ES-I3 (cell line): ENCODE measurements around the gene CDC42.

Experiments
- H3K36me3 ChIP-seq: 2 replicates; pipeline ENCODE4 v1.6.1; 2013; ENCODE audit warnings: mild to moderate bottlenecking, low read length, control low read depth, moderate library complexity; ENCODE audit not compliant: insufficient read depth
- H3K4me1 ChIP-seq: 2 replicates; pipeline ENCODE4 v1.6.1; 2013; ENCODE audit warnings: mild to moderate bottlenecking, control low read depth, low read length; ENCODE audit not compliant: insufficient read depth
- H3K9ac ChIP-seq: 2 replicates; pipeline ENCODE4 v1.6.1; 2013; ENCODE audit warnings: low read depth, mild to moderate bottlenecking, low read length, moderate library complexity
- H3K9me3 ChIP-seq: 2 replicates; pipeline ENCODE4 v1.6.1; 2013; ENCODE audit warnings: mild to moderate bottlenecking, low read length, moderate library complexity; ENCODE audit not compliant: control insufficient read depth, insufficient read depth

Gene CDC42

GRCh38 chr1:22128392-22128791 lies 75.9 kb downstream of the CDC42 start:
- H3K4me1 ChIP-seq, result peaks cover 1% of the 10 kb centered on the region; the same call in 1 of the 2 replicates
- no peak overlapping the region for H3K9ac ChIP-seq
- no peaks in the 10 kb centered on the region for H3K9me3 ChIP-seq
- H3K36me3 ChIP-seq, result no peaks in the 10 kb centered on the region; the same call in 1 of the 2 replicates

GRCh38 chr1:22129501-22130117 lies 77.1 kb downstream of the CDC42 start:
- Histone ChIP-seq H3K9ac (no peak overlapping the region), H3K36me3 (no peaks in the 10 kb centered on the region; the same call in 1 of the 2 replicates)

GRCh38 chr1:22131062-22131461 lies 78.6 kb downstream of the CDC42 start:
- H3K36me3 ChIP-seq, result no peaks in the 10 kb centered on the region; the same call in 1 of the 2 replicates
- peaks cover 13% of the 10 kb centered on the region; the same call in 1 of the 2 replicates for H3K4me1 ChIP-seq
- no peak overlapping the region for H3K9ac ChIP-seq
- no peaks in the 10 kb centered on the region for H3K9me3 ChIP-seq

More at GRCh38 chr1:22129501-22130117, 77.1 kb downstream of the CDC42 start:
- Histone ChIP-seq H3K9me3 (no peaks in the 10 kb centered on the region), H3K4me1 (peaks cover 13% of the 10 kb centered on the region; the same call in 1 of the 2 replicates)

GRCh38 chr1:22131875-22132486 lies 79.5 kb downstream of the CDC42 start:
- H3K9me3 ChIP-seq, result no peaks in the 10 kb centered on the region
- no peaks in the 10 kb centered on the region for H3K36me3 ChIP-seq
- H3K4me1 ChIP-seq, result peaks cover 19% of the 10 kb centered on the region; the same call in 1 of the 2 replicates
- no peak overlapping the region for H3K9ac ChIP-seq

- H3K9ac ChIP-seq, result no peak overlapping the region
- no peaks in the 10 kb centered on the region for H3K9me3 ChIP-seq
- H3K4me1 ChIP-seq, result peaks cover 25% of the 10 kb centered on the region; the same call in 1 of the 2 replicates
- no peaks in the 10 kb centered on the region for H3K36me3 ChIP-seq
Measured at GRCh38 chr1:22132517-22133235, 80.2 kb downstream of the CDC42 start.

GRCh38 chr1:22133247-22133930 lies 80.9 kb downstream of the CDC42 start:
- H3K9me3 ChIP-seq, result no peaks in the 10 kb centered on the region
- H3K9ac ChIP-seq, result no peak overlapping the region
- H3K36me3 ChIP-seq, result no peaks in the 10 kb centered on the region
- peaks cover 26% of the 10 kb centered on the region; the same call in 1 of the 2 replicates for H3K4me1 ChIP-seq

- Histone ChIP-seq H3K9me3 (no peaks in the 10 kb centered on the region), H3K36me3 (no peaks in the 10 kb centered on the region), H3K4me1 (peaks cover 26% of the 10 kb centered on the region; the same call in 1 of the 2 replicates), H3K9ac (no peak overlapping the region)
Measured at GRCh38 chr1:22133931-22134324, 81.4 kb downstream of the CDC42 start.

GRCh38 chr1:22137004-22137720 lies 84.7 kb downstream of the CDC42 start:
- Histone ChIP-seq H3K9ac (no peak overlapping the region), H3K4me1 (peaks cover 41% of the 10 kb centered on the region), H3K9me3 (no peaks in the 10 kb centered on the region)

GRCh38 chr1:22139066-22139594 lies 86.6 kb downstream of the CDC42 start:
- no peak overlapping the region for H3K9ac ChIP-seq
- H3K36me3 ChIP-seq, result no peaks in the 10 kb centered on the region
- H3K9me3 ChIP-seq, result no peaks in the 10 kb centered on the region
- H3K4me1 ChIP-seq, result peaks cover 32% of the 10 kb centered on the region

More at GRCh38 chr1:22137004-22137720, 84.7 kb downstream of the CDC42 start:
- H3K36me3 ChIP-seq, result no peaks in the 10 kb centered on the region

GRCh38 chr1:22139817-22140216 lies 87.3 kb downstream of the CDC42 start:
- Histone ChIP-seq H3K9me3 (no peaks in the 10 kb centered on the region), H3K9ac (no peak overlapping the region), H3K36me3 (no peaks in the 10 kb centered on the region), H3K4me1 (peaks cover 28% of the 10 kb centered on the region)
